Breast epithelium (tissue), 3 donors: ENCODE measurements around the gene SPOCK3.

ENCODE experiments used
- CTCF ChIP-seq, 3 donors: fragments of 450-650 bp; IDR thresholded peaks; one replicate each; pipeline ENCODE4 v1.5.1; 2016 to 2017; ENCODE audit warnings: antibody characterized with exemption in 3 of 3, mild to moderate bottlenecking in 3 of 3, moderate library complexity in 3 of 3
- POLR2AphosphoS5 ChIP-seq, 3 donors: sonication (generic); formaldehyde crosslinking; IDR thresholded peaks; one replicate each; pipeline ENCODE4 v1.6.1; 2017; ENCODE audit warnings: antibody characterized with exemption in 3 of 3

- no peak for TF ChIP-seq POLR2AphosphoS5 (IDR thresholded peaks at IDR 0.05)
- no peak for TF ChIP-seq CTCF (IDR thresholded peaks at IDR 0.05)
These were observed 123.2 kb downstream of the SPOCK3 start for GRCh38 chr4:167111092-167111491.
